Heart left ventricle (tissue), 13 donors: ENCODE data around the gene NECTIN2.

Experiments used
- CTCF ChIP-seq, 12 donors: fragments of 200-600 bp; sonication (generic) in 4 of 12; IDR thresholded peaks; one replicate each; pipeline versions ENCODE4 v1.5.0 to v1.8.0; 2018 to 2022; ENCODE audit warnings: antibody characterized with exemption in 12 of 12, mild to moderate bottlenecking in 5 of 12
- POLR2A ChIP-seq, 2 donors: fragments of 450-650 bp; IDR thresholded peaks; one replicate each; pipeline ENCODE4 v1.6.1; 2017; ENCODE audit warnings: antibody characterized with exemption in 2 of 2, mild to moderate bottlenecking in 2 of 2, moderate library complexity in 2 of 2
- donor health status: ischemic (EF 13 %, LVEDD 7.1; RV severe dilation, severe dysfunction).
- donor health status: DM: no; HTN: yes; CAD: no.
- donor health status: DM: no; HTN: no; CAD: no.
- donor health status: ischemic (EF 25% LVEDD 6.9; RV normal size, moderate dysfunction).
- donor health status: ischemic (EF 25% LVEDD 5.7; RV mildly dilated, moderate dysfunction).
- donor health status: ischemic (EF 35%, LVEDD 5.7; RV mildly dilated, moderate dysfunction).
- donor health status: nonischemic (EF 11% LVEDD 7.7; RV severe dilation, severe dysfunction).
- donor health status: DM: yes; HTN: yes; CAD: no.
- donor health status: PGD.
- donor health status: ischemic (EF 29% LVEDD 5.4; RV normal size, mild dysfunction).
- donor health status: nonischemic (EF 23%, LVEDD 6.1; RV moderate dilation, normal function).

GRCh38 chr19:44819246-44819832 is 26.8 kb upstream of the NECTIN2 start:
- no peak for TF ChIP-seq CTCF (IDR thresholded peaks at IDR 0.05)
- no peak for TF ChIP-seq POLR2A (IDR thresholded peaks at IDR 0.05)
